Cerebellar nuclear complex (tissue), 1 donor: ENCODE measurements around the gene PIK3C2B.

ENCODE experiments used
- DNase-seq, 2 experiments: peaks; one replicate each; lab custom pipeline; 2025; lab: John Stamatoyannopoulos, UW

The PIK3C2B gene

DNA sequence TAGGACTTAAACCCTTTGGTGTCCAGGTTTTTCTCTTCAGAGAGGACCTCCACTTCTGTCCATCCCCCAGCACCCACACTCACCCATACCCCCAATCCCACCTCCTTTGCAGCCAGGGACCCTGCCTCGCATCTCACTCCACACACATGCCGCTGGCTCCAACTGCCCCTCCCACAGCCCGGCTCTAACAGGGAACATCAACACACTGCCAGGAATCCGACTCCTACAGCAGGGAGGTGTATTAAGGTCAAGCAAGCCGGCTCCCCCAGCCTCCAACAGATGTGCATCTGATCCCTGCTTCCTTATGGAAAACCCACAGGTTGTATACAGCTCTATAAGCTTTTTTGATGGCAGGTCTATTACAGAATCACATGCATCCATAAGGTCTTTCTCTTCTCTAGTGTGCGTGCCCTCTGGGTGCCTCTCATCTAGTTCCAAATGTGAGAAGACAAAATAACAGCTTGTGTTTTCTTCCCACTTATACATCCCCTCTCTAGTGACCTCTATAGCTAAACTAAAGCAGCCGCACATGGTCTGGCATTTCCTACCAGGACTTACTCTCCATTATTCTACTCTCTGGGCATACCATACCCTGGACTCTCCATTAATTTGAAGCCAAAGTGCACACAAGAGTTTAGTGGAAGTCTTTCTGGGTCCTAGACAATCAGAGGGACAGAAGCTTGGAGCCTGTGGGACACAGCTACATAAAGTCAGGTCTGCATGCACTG lies 16.3 kb downstream of the PIK3C2B start:
- DNase-seq: no peak

DNA sequence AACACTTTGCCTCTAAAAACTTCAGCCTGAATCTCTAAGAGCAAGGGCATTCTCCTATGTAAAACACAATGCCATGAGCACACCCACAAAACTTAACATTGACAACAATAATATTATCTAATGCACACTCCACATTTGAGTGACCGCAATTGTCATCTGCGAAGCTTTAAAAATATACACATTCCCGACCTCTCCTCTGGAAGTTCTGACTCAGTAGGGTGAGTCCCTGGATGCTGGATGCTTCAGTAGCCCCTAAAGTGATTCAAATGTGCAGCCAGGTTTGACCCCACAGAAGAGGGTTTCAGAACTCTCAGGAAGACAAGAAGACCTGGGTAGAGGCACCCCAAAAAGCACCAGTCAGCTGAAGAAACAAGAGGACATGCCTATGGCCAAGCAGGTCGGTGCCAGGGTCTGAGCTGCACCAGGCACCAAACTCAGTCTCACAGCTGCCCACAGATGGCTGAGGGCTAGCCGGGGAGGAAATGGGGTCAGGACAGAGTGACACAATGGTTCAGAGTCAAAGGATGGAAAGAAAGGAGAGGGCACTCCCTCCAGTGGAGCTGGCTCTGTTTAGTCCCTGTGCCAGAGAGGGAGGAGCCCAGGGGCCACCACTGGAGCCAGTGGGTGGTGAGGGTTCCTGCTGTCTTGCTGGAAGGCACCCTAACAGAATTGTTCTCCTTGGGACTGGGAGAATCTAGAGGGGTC lies 17.4 kb downstream of the PIK3C2B start:
- no peak for DNase-seq

DNA sequence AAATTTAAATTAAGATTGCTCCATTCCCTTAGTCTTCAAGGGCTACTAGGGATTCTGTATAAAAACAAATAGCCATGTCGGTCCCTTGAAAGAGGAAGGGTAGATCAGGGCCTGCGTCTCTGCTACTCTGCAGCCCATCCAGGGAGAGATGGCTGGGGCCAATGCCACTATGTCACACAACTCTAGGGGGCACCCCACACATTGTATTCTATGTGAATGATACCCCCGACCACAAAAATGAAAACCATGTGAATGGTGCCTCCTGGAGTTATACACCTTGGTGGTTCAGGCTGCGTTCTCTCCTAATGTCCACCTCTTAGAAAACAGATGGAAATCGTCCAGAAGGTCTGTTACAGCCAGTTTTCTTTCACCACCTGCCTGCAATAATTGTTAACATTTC lies 18.0 kb downstream of the PIK3C2B start:
- DNase-seq: no peak

DNA sequence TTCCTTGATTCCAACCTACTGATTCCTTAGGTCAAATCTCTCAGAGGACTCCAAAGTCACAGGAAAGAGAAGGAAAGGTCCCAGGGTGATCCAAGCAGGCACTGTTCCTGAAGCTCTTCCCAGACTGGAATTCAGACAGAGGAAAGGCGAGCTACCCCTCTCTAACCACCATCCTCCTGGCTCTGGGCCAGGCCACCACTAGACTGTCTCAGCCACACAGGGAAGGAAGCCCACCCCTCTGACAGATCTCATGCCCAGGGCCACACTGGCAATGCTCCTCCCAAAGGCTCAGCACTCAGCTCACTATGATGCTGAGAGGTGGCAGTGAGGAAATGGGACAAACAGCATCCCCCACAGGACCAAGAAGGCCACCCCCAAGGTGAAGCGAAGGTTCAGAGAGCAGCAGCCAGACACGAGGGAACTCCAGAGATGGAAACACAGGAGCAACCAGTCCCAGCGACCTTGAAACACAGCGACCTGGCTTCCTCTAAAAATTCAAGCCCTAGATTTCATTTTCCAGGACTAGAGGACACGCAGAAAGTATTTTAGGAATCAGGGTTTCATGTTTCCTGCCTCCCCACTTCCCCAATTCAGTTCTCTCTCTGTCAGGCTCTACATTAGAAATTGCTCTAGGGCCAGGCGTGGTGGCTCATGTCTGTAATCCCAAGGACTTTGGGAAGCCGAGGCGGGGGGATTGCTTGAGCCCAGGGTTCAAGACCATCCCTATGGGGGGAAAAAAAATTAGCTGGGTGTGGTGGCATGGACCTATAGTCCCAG lies 18.8 kb downstream of the PIK3C2B start:
- DNase-seq: no peak

DNA sequence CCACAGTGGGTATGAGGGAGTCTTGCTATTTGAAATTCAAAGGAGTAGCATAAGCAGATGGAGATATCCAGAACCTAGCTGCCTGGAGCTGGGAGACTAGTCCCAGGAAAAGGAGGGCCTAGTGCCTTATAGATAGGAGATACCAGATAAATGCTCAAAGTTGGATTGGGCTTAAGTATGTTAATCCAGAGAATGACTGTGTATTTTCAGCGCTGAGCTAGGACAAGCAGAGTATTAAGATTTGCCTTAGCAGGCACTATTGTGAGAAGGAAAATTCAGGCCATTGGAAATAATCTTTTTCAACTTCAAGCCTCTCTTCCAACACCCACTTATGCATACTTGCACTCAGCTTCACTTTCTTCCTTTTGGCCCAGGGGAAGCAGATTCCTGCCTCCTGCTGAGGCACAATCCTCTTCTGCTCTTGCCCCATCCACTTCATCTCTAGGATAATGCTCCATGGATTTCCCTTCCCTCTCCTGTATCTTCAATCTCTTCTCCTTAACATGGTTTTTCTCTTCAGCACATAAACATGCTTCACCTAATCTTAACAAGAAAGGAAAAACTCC lies 21.1 kb downstream of the PIK3C2B start:
- DNase-seq: no peak

DNA sequence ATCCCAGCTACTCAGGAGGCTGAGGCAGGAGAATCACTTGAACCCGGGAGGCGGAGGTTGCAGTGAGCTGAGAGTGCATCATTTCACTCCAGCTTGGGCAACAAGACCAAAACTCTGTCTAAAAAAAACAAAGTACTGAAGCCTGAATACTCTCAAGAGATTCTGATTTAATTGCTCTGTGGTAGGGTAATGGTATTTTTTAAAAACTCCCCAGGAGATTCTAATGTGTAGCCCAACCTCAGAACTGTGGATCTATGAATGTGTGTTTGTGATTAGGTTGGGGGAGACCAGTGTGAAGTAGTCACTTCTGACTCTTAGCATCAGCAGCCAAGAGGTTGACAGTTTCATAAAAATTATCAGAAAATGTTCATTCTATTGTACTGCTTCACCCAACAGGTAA lies 21.9 kb downstream of the PIK3C2B start:
- DNase-seq: no peak

DNA sequence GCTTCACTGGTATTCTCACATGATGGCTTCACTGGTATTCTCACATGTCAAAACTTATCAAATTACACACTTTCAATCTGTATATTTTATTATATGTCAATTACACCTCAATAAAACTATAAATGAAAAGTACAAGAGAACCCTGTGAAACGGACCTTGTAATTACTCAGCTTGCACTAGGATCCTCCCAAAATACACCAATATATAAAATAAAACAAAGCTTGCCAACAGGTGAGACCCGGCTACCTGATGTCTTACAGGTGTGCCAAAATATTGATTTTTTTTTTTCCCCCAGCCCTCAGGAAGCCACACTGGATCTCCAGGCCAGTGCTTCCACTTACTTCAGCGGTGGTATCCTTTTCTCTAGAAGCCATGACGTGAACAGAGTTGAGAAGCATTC lies 22.9 kb downstream of the PIK3C2B start:
- DNase-seq: no peak

DNA sequence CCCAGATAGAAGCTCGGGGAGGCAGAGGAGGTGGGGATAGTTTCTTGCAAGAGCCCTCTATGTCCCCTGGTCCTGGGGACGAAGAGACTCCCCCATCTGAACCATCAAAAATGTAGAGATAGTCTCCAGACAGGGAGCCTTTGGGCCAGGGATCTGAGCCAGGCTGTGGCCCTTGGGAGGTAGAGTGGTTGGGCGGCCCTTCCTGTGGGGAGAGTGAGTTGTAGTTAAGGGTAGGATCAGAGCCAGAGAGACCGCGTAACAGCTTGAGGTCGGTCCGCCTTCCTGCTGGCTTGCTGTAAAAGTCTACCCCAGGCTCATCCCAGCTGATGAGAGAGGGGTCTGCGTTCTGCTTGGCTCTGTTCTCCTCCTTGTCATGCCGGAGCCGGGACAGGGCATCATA lies 25.3 kb downstream of the PIK3C2B start:
- DNase-seq: no peak

DNA sequence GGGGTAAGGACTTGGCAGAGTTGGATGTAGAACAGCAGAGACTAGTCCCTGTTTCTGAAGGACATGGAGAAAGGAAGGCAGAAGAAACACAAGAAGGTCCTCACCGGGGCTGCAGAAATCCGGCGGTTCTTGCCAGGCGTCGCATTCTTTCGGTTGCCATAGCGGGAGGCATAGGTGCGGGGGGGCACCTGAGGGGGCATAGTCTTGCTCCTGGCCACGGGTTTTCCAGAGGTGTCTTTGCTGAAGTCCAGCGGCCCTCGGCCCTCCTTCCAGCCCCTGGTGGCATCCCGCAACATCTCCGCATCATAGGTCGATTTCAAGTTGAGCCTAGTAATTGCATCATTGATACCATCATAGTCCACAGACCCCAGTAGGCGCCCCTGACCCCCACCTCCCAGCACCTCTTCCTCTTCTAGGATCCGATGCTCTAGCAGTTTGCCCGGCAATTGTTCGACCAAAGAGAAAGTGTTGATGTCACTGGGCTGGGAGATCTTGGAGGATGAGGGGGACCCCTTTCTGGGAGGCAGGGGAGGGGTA lies 25.8 kb downstream of the PIK3C2B start:
- DNase-seq: no peak

DNA sequence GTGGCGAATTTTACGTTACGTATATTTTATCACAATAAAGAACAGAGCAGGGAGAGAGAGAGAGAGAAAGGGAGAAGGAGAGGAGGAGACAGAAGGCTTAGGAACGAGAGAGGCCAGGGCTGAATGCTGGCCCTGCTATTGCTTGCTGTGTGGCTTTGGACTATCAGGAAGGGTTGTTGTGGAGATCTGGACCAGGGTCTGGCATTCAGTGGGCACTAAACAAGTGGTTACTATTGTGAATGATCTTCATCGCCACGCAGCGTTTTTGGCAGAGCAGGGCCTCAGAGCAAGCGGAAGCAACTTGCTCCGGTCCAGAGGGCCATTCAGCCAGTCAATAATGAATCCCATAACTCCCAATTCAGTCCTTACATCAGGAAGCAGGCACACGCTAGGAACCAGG lies 26.4 kb downstream of the PIK3C2B start:
- no peak for DNase-seq

DNA sequence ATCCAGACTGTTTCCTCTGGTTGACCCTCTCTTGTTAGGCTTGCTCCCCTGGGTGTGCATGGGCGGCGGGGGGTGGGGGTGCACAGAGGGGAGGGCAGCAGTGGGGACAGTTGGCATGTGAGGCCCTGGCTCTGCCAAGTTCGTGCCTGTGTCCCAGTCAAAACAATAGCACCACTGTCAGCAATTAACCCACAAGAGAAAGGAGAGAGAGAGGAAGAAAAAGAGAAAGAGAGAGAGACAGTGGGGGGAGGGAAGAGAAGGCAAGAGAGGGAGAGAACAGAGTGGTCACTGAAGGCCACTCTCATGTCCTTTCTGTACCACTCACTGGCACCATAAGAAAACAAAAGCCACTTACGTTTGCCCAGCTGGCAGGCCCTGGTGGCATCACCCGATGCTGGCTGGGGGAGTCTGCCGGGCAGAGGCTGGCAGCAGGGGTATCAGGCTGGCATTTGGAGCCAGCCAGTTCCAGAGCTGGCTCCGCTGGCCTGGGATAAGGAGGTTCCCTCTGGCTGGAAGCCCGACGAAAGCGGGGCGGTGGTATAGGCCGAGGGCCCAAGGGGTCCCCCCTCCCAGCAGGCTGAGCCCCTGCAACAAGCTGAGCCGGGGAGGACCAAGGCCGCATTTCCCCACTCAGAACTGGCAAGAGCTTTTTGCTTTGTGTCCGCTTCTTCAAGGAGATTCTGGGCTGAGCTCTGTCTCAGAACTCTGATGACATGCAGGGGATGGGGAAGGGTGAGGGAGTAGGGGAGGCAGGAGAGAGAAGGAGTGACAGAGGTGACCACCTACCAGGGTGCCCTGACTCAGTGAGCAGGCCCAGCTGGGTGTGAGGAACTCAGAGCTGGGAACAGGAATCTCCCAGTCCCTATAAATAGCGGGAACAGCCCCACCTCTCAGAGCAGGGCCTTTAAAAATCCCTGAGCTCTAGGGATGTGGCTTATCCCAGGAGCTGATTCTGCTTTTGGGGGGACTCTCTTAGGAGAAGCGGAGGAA lies 27.9 kb downstream of the PIK3C2B start:
- no peak for DNase-seq

DNA sequence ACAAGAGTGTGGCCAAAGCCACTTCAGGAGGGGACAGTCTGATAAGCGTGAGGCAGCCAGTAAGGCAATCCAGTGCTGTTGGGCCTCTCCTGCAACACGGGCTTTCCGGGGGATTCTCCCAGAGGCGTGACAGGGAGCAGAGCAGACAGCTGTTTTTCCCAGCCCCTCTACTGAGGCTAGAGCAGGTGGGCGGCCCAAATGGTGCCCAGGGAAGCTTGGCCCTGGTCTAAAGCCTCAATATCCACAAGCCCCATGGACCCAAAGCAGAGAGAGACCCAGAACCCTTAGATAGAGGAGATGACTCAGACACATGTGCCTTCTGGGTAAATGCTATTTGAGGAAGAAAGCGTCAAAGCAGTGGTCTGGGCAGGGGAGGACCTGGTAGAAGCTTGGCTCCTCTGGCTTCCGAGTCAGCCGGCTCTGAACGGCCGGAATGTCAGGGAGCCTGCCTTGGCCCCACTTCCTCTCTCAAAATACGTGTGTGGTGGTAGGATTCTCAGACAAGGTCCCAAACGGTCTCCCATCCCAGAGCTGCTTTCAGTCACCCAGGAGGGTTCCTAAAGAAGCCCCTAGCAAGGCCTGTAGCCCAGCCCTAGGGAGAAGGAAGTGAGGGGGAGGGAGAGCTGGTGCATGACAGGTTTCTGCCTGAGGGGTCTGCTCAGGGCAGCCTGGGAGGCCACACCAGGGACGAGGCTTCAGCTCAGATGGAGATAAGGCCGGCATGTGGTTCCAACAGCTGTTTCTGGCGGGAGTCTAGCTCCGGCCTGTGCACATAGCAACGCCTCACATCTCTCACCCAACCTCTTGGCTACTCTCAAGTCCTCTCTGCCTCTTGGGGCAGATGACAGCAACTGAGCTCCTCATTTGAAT lies 28.8 kb downstream of the PIK3C2B start:
- DNase-seq: no peak

DNA sequence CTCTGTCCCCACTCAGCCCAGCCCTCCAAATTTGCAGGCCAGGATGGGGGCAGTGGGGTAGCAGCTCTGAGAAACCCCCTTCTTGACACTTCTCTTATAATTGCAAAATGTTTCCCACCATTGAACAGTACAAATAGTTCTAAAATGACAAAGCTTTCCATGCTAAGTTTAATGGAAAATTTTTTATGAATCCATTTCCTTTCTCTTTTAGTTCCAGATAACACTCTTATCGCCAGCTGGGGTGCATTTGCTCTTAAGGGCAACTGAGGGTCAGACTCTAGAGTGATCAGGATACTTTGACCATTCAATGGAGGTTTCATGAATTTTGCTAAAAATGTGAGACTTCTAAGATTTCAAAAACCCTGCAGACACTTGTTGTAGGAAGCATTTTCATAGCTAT lies 29.9 kb downstream of the PIK3C2B start:
- DNase-seq: no peak

DNA sequence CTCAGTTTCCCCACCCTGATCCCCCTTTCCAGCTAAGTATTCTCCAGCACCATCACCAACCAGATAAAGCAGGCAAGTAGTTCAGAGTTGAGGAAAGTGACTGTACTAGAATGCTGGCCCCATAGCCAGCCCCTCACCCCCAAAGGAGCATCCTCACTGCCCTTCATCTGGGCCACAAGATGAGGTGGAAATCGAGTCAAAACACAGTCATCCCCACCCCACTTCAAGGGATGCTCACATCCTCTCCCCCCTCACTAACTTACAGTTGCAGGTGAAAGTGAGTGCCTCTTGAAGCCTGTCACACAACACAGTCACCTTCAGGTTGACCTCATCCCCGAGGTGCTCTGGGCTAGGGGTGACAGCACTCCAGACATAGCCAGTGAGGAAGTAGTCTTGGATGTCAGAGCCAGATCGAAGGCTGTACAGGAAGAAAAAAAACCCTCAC lies 30.4 kb downstream of the PIK3C2B start:
- no peak for DNase-seq

DNA sequence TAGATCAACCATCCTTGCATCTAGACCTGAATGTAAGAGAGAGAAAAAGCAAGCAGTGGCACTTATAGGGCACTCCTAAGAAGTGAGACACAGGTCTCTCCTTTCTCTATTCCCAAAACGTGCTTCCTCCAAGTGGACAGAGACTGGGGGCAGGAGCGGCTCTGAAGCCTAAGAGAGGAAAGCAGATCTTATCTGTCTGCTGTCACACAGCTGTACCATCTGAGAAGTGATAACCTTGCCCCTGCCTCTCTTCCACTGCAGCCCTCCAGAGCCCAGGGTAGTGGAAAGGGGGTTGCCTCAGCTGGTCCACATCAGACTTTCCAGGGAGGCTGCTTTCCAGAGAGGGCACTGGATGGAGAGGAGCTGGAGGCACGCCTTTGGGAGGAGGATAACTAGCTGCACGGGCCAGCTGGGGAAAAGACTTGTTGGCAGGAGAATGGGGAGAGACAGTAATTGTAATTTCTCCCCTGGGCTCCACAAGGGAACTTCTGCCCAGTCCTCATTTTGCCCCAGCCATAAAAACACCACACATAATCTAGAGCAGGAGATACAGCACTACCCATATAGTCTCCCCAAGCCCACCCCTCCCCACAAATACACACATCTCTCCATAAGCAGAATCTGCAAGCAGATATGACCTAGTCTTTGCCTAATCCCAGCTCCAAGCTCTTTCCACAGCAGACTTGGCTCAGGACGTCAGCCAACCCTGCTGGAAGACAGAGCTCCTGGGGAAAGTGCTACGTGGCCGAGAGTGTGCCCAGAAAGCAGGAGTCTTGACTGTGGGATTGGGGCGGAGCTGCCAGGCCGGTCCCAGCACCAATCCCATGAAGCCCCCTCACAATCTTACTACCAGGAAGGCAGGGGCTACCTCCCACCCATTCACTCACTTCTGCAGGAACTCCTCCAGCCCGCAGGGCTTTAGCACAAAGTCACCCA lies 31.2 kb downstream of the PIK3C2B start:
- DNase-seq: no peak

DNA sequence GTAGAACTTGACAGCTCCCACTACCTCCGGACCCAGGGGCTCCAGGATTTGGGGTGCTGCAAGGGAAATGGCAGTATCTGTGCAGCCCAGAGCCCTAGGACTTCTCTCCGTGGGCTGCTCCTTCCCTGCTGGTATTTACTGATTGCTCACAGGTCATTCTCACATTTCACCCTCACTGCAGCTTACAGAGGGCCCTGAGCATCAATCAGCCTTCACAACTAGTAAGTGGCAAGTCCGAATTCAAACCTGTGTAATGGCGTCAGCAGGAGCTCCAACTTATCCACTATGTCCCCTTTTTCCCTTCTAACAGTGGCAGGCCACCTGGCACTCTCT lies 32.4 kb downstream of the PIK3C2B start:
- no peak for DNase-seq

DNA sequence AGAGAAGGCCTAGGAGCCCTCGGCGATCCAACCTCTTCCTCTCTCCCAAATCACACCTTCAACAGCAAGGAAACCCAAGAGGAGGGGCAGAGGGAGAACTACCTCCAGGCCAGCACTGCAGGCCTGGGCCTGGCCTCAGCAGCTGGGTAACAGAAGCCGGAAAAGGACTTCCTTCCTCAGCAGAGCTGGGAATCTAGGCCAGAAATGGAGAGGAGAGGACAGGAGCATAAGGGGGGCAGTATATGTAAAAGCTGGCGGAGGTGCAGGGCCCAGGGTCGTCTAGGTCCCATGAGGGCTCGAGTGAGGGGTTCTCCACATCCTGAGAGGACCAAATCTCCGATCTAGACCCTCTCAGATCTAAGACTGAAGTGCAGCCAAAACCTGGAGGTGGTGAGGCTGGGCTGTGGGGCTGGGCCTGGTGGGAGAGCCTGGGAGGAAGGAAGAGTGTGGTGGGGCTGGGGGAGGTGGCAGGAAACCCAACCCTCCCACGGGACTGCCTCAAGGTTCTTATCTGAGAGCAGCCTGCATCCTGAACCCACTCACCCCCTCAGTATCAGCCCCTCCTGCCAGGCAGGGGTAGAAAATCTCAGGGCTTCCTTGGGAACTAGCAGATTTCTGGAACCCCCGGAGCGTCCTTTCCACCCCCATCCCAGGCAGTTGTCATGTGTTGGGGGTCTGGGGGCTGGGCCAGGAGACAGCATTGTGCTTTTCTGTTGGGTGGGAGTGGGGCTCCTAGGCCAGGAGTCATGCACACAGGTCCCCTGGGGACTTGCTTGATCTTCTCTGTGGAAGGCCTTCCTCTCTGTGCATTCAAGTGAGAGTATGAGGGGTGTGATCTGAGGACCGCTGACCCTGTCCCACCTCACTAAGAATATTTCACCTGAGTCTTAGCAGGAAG lies 33.0 kb downstream of the PIK3C2B start:
- no peak for DNase-seq

DNA sequence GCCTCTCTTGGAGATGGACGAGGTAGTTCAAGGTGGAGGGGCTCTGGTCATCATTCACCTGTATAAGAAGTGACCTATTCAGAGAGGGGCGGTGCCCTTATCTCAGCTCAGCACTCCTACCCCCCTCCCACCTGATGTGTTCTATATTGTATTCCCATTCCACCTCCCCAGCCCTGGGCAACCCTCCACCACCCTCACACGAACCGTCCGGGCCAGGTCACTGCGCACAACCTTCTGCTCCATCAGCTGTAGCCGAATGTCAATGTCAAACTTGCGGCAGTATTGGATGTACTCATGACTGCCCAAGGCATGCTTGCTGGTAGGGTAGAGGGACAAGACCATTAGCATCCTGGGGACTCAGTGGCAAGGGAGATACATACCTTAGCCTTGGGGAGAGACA lies 34.3 kb downstream of the PIK3C2B start:
- DNase-seq: no peak
